Stimulated activated CD4-positive, alpha-beta T cell treated with anti-CD3 and anti-CD28 coated beads, Interleukin-4, amount 100 ng/mL, for 1 hour (primary cell): ENCODE measurements around the gene PRICKLE2.

Experiments used
- DNase-seq: peaks from one replicate; pipeline ENCODE4 v3.0.0-alpha.2; 2020

Gene PRICKLE2

DNA sequence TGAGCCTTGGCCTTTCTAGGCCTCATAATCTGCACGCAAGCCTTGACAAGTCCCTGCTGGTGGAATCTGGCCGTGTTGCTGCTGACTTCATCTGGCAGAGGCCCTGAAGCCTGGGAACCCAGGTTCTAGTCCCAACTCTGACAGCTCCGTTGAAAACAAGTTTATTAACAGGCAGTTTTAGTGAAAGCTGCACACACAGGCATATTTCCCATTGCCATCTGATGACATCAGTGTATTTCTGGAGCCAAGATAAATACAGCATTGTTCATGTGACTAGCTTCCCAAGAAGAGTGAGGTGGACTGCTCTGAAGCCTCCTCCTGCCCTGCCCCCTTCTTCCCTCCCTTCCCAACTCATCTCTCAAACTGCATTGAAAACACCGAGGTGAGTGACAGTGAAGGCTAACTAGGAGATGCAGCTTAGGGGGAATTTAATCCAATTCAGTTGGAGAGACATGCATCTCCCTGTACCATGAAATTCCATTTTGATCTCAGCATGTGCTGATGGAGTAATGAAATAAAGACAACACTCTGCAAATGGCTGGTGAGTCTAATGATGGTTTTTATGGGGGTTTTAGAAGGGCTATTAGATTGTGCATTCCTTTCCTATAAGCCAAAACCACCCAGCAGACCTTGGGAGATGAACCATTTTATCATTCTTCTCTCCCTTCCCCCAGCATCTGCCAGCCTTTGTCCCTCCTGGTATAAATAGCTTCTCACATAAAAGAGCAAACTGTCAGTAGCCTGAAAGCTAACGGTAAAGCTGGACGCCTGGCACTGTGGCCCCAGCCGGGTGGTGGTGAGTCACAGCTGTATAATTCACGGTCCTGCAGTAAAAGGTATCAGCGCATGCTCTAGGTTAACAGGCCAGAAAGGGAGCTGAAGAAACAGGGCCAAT lies 38.0 kb downstream of the PRICKLE2 start:
- DNase-seq, result no peak

DNA sequence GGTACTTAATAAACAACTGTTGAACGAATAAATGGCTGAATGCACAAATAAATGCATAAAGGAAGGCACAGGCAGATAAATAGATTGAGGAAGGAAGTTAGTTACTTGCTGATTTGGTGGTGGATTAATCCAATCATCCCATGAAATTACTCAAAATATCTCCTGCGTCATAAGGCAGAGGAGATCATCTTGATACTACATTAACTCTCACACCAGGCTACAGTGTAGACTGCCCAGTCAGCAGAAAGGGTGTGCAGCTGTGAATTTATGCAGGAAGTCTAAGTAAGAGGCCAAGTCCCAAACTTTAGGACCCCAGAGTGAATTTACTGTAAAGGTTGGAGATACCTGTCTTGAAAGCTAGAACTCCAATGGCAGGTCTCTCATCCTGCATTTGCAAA lies 38.6 kb downstream of the PRICKLE2 start:
- DNase-seq, result no peak

DNA sequence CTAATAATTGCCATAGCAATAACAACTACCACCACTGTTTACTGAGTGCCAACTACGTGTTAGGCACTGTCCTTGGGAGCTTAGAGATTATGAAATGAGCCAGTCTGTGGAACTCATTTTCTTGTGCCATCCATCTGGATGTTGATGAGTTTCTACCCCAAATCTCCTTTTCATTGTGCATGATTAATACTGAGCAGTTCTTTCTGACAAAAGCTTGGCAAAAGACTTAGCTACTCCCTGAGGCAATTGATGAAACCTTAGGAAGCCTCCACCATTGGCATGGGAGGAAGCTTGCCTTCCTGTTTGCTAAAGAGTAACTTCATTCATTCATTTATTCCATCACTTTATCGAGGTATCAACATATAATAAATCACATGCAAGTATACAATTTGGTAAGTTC lies 39.8 kb downstream of the PRICKLE2 start:
- no peak for DNase-seq

DNA sequence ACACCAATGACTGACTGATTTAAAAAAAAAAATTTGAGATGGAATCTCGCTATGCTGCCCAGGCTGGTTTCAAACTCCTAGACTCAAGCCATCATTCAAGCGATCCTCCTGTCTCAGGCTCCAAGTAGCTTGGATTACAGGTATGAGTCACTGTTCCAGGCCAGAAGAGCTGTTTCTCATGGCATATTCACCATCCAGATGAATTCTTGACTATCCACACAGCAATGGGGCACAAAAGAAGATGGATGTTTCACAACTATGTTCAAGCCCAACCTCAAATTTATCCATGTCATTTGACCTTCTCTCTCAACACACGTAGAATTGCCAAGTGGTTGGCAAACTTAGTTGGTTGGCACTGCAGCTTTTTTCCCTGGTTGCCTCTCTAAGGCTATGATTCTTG lies 40.6 kb downstream of the PRICKLE2 start:
- DNase-seq, result no peak

DNA sequence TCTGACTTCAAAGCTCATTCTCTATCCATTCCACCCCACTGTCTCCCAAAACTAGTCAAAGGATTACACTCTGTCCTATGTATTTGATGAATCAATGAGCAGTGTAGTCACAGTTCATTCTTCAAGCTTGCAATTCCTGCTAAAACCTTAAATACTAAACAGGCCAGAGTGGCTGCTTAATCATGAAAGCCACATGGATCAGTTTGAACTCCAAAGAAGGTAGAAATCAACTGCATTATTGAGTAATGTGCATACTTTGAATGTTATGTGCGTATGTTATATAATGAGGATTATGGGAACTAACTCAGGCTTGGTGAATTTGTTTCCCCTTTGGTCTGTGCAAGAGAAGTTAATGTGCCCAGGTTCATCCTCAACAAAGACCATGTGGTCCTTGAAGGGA lies 45.4 kb downstream of the PRICKLE2 start:
- no peak for DNase-seq

DNA sequence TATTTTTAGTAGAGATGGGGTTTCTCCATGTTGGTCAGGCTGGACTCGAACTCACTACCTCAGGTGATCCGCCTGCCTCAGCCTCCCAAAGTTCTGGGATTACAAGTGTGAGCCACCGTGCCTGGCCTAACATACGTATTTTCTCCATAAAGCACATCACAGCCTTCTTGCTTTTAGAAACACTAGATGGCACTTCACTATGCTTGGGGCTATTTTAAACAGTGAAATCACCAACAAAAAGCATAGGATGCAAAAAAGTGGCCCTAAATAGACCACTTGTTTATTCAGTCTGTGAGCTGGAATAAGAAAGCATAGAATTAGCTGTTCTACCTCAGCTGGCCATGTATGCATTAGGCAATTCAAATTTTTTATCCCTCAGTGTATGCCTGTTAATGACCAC lies 46.0 kb downstream of the PRICKLE2 start:
- no peak for DNase-seq

DNA sequence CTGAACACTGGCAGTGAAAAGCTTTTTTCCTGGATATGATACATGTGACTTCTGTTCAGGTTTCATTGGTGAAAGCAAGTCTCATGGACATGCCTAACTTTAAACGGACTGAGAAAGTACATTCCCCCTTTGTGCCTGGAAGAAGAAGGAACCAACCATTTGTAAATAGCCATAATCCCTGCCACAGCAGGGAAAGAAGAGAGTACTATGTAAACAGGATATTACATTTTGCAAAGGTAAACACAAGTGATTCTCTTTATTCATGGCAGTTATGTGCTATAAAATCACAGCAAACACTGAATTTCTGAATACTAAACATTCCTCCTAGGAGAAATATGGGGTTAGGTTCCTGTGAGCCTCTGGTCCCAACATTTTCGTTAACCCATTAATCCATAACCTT lies 46.8 kb downstream of the PRICKLE2 start:
- DNase-seq, result no peak

DNA sequence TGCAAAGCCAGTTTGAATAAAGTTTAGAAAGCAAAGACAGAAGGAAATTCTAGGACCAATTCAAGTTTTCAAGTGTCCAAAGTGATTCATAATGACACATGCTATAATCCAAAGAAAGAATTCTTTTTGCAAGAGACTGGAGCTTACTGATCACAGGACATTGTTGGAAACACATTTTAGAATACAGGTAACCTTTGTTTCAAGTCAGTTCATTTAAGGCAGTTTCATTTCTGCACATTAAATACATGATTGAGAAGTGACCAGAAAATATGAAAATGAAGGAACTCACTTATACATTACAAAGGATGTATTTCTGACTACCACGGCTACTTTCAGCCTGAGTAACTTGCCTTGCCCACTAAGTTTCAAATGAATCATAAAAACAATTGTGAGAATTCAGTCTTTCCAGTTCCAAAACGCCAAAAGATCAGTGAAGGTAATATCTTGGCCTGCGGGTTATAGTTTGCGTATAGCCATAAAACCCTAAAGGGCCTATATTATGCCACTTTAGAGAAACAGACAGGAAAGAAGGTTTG lies 48.7 kb downstream of the PRICKLE2 start:
- DNase-seq, result no peak

DNA sequence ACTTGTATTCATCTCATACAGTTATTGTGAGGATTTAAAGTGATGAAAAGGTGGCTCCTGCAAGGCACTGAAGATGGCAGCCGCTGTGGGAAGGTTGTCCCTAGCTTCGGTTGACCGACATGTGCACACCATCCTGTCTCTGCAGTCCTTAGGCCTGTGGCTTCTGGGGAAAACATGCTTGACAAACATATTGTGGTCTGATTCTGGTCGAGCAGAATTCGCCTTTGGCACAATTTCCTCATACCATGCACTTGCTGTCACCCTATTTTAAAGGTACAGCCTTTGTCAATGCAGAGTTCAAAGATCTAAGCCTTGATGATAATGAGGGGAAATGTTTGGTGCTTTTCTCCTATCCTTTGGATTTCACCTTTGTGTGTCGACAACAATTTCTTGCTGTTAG lies 50.9 kb downstream of the PRICKLE2 start:
- no peak for DNase-seq

DNA sequence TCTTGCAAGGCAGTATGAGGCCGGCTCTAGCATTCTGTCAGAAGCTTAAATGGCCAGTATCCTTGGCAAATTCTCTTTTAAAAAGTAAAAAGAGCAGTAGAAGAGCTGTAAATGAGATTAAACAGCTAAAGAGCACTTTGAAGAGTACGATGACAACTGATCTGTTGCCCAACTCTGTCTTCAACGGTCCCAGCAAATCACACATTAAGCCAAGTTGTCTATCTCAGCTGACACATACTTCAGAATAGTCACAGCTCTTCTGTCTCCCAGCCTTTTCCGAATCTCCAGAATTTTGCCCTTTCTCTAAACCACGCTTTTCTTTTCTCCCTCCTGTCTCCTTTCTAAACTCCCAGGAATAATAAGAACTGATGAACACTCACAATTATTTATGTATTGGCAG lies 51.7 kb downstream of the PRICKLE2 start:
- DNase-seq, result no peak

DNA sequence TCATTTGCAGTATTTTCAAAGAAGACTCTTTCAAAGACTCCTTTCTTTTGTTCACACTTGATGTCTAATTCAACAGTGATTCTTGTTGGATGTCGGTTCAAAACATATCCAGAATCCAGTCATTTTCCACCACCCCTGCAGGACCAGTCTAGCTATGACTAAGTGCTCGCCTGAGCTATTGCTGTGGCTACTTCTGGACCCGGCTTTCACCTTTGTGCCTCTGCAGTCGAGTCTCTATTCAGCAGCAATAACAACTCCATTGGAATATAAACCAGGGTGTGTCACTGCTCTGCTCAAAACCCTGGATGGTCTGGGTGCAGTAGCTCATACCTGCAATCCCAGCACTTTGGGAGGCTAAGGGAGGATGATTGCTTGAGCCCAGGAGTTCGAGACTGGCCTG lies 55.0 kb downstream of the PRICKLE2 start:
- DNase-seq, result no peak

DNA sequence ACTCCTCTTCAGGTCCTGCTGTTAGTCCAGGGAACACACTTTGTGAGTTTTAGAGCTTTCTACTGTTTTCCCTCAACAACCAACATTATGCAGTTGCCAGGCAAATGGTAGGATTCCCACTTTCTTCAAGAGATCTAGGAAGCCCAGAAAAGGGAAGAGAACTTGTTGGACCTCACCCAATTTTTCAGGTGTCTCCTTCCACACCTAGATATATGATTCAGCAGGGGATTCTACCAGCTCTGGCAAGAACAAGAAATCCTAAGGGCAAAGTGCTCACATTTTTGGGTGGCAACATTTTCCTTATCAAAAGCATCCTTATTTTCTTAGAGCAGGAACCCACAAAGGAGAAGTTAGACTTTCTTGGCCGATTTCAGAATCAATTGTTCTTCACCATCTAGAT lies 57.4 kb downstream of the PRICKLE2 start:
- no peak for DNase-seq

DNA sequence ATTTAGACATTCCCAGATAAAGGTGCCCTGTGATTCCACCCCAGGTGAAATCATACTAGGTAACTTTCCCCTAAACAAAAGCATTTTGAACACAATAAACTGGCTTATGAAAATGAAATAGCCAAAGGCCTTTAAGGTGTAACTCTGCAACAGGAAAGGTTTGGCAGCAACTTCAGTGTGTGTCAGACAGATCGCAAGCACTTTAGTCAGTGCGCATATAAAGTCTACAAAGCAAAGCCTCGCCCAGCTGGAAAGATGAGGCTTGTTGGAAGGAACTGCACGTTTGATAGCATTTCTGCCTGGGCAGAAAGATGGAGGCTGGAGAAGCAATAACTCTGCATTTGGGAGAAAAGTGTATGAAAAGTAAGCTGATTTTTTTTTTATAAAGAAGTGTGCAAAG lies 57.9 kb downstream of the PRICKLE2 start:
- no peak for DNase-seq

DNA sequence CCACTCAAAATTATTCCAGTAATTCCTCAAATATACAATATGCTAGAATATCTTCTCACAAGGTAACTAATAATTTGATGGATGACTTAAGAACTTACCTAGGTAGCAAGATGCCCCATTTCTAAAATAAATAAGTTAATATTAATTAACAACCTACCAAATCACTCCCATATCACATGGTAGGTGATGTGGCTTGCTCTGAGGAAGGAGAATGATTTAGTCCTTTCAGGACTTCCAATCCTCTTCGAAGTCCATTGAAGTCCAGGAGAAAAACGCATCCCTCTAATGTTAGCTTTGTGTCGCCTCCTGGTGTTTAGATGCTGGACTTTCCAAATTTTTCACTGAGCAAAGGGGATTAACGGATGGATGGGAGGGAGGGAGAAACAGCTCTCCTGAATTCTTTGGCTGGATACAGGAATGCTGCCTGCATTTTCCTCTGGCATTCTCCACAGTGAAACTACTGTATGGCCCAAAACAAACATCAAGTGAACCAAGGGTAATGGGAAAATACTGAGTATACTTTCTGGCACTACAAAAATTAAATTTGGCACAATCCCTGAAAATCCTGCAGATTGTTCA lies 58.6 kb downstream of the PRICKLE2 start:
- DNase-seq, result no peak

DNA sequence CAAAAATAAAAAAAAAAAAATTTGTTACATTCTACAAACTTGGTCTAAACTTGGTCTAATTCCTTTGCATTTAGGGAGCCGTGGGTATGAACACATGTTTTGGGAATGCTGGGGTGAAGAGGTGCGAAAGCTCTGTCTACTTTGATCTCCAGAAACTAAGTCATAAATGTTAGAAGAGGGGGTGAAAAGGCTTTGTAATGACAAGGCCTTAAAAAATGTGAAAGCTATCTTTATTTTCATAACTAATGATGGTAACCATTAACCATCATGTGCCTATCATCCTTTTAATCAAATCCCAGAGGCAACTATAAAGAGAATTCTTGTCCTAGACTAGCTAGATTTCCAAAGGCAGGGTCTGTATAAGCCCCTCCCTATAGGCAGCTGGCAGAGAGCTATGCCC lies 60.9 kb downstream of the PRICKLE2 start:
- no peak for DNase-seq

DNA sequence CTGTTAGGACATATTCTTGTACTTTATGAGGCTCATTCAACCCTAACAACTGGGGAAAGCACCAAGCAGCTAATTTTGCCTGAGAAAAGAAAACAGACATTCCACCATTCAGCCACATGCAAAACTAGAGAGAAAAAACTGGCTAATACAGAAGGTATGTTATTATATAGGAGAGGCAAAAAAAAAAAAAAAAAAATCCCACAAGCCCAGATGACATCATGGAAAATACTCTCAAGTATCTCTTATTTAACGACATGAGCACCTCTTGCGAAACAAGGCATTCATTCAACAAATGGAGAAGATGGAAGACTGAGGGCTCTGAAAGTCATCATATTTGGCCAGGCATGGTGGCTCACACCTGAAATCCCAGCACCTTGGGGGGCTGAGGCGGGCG lies 61.5 kb downstream of the PRICKLE2 start:
- DNase-seq, result no peak

DNA sequence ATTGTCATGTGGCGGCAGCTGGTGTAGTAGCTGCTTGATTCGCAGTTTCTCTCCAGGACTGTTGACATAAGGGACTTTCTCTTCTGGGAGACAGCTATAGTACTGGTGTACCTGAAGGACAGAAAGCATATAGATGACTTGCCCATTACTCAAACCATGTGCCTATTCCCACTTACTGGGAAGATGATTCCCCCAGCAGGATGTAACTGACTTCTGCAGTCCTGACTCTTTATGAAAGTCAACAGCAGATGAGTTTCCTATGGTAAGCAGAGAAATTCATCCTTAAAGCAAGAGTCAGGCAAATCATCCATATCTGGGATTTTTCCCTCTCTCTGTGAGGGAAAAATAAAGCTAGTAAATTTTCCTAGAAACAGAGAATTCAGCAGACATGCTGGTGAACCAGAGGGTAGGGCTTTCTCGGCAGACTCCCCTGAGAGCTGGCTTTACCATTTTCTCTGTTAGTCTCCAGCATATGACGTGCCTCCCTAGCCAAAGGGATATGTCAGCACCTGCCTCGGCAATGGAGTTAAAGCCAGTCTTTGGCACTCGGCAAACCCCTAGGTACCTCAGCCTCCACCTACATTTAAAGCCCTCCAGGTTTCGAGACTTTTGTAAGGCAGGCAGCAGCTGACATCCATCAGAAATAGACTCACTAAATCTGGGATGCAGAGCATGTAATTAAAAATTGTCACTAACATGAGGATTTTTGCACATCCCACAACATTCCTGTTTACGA lies 62.1 kb downstream of the PRICKLE2 start:
- no peak for DNase-seq

DNA sequence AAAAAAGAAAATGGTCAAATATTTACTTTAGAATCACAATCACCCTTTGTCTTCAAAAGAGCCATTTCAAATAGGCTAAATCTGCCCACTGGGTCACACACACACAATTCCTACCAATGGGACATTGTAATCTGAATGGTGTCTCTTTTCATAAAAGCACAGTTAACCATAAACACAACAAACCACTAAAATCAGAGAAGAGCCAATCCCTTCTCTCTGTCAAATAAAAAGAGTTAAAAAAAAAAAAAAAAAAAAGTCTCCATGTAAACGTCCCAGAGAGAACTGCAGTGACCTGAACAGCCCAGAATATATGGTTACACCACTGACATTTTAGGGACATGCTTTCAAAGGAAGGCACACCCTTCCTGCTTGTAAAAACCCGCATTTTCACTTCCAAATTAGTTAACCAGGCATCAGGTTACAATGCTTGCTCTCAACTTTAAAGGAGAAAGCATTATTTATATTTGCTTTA lies 63.7 kb downstream of the PRICKLE2 start:
- DNase-seq, result no peak

DNA sequence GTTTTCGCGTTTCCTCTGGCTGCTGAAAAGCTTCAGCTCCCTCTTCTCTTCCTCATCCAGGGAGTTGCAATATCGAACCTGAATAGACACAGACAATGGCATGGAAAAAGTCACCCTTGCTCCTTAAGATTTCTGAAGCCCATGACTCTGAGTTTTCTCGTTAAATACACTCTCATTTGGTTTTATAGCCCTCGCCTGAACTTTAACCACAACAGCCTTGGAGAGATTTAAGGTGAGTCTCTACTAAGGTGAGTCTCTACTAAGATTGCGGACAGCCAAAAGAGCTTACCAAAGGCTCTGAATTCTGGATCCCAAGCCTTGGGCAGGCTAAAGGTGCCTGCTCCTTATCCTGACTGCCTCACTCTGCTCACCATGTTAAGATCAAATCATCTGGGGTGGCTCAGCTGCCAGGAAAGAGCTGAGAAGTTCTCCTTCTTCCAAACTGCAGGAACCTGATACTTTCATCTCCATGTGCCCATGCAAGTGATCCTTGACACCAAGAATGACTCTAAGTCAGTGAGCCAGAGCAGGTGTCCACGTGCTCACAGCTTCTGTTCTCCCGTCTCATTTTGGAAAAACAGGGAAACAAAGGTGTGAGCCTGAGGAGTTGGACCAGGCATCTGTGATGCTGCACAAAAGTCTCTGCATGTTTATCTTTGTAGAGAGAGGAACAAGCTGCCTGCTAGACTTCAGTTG lies 65.1 kb downstream of the PRICKLE2 start:
- no peak for DNase-seq

DNA sequence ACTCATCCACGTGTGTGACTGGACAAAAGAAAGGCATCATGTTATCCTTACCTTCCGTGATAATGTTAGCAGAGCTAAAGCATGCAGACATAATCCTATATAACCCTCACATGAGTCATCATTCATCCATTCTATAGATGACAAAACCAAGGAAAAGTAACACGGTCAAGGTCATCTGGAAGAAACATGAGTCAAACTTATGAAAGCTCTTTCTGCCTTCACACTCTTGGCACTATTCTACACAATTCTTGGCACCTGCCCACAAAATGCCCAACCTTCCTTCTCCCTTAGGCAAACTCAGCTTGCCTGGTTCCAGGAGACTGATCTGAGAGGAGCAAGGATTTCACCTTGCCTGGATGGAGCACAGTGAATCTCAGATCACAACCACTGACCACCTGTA lies 66.9 kb downstream of the PRICKLE2 start:
- no peak for DNase-seq

DNA sequence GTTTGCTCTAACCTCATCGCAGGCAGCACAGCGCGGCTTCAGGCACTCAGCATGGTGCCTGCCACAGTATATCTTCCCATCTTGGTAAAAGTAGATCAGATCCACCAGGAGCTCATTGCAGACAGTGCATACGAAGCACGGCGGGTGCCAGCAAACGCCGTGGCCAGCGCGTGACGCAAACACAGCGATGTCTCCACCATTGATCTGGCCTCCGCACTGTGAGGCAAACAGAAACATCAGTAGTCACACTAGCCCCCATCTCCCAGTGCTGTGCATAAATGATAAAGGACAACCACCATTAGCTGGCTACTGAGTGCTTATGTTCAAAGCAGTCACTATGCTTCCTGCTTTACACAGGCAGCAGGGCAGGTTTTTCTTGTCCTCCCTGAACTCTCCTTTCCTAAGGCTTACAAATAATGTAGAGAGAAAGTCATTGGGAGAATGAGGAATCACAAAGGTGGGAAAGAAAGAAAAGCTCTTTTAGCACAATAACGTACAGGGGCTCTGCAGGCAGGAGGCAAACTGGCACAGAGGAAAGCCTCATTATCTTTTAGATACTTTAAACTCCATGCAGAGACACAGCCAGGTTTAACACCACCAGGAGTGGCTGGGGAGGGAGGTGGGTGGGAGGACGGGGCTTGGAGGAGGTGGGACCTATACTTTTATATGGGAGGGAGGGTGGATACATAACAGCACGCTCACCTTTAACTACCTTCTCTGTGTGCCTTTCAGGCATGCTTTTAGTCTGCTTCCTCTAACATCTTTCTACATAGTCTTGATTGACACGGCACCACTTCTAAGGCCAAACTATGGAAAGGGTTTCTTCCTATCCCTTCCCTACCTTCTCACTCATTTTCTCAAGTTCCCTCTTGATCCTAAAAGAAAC lies 67.9 kb downstream of the PRICKLE2 start:
- DNase-seq, result no peak

DNA sequence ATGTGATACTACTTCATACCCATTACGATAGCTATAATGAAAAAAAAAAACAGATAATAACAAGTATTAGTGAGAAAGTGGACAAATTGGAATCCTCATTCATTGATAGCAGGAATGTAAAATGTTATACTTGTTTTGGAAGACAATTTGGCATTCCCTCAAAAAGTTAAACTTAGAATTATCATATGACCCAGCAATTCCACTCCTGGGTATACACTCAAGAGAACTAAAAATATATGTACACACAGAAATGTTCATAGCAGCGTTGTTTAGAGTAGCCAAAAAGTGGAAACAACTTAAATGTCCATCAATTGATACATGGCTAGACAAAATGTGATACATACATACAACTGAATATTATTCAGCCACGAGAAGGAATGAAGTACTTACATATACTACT lies 69.9 kb downstream of the PRICKLE2 start:
- DNase-seq, result no peak
